MCF 10A (cell line): ENCODE measurements around the gene SARNP. TPM values are rescaled to one million over a fixed set of nuclear protein-coding genes. Genes with fewer than 3 reads are reported as not detected.
A peak's percentile ranks its signal among the peaks of the same experiment; 100 is the strongest.

Source experiments
- BruUV-seq: library from RNA; stranded (reverse); fragments of 400-500 nt; replicated peaks from 2 replicates; lab custom pipeline; 2021; lab: Mats Ljungman, UMichigan
- CTCF ChIA-PET: fragments of 300-600 bp; sonication (Branson Sonifier 250); formaldehyde crosslinking; extraction: SDS; loops from one replicate; lab custom pipeline; 2021; ENCODE audit warnings: antibody characterized with exemption, inconsistent platforms; lab: Yijun Ruan, JAX
- POLR2A ChIA-PET: fragments of 300-600, 350-650 bp; sonication (Branson Sonifier 250); formaldehyde crosslinking; extraction: SDS; loops from one replicate; lab custom pipeline; 2020; ENCODE audit warnings: antibody characterized with exemption, inconsistent platforms; lab: Yijun Ruan, JAX
- DNase-seq: peaks from one replicate; pipeline ENCODE4 v3.0.0-alpha.2; 2018; ENCODE audit not compliant: unreplicated experiment
- H3K27ac Mint-ChIP-seq: one replicate; pipeline ENCODE4 v1.8.0; 2022; ENCODE audit warnings: mild to moderate bottlenecking, low read depth, mixed read lengths; ENCODE audit not compliant: unreplicated experiment
- H3K27me3 Mint-ChIP-seq: one replicate; pipeline ENCODE4 v1.8.0; 2022; ENCODE audit warnings: mixed read lengths; ENCODE audit not compliant: insufficient read depth, unreplicated experiment
- H3K36me3 Mint-ChIP-seq: one replicate; pipeline ENCODE4 v1.8.0; 2022; ENCODE audit warnings: mild to moderate bottlenecking, moderate library complexity, mixed read lengths; ENCODE audit not compliant: insufficient read depth, unreplicated experiment
- H3K4me1 Mint-ChIP-seq: one replicate; pipeline ENCODE4 v1.8.0; 2022; ENCODE audit warnings: mixed read lengths; ENCODE audit not compliant: insufficient read depth, unreplicated experiment
- H3K4me3 Mint-ChIP-seq: one replicate; pipeline ENCODE4 v1.8.0; 2022; ENCODE audit warnings: mild to moderate bottlenecking, moderate library complexity, mixed read lengths; ENCODE audit not compliant: unreplicated experiment
- H3K9me3 Mint-ChIP-seq: one replicate; pipeline ENCODE4 v1.8.0; 2022; ENCODE audit warnings: mixed read lengths; ENCODE audit not compliant: unreplicated experiment
- intact Hi-C: fragments of 100-400 bp; cut with micrococcal nuclease; formaldehyde crosslinking; loops from 2 replicates; pipeline ENCODE4 v1.14.1; 2022
- total RNA-seq: library from RNA; stranded (reverse); gene quantifications from 2 replicates; pipeline ENCODE4 v1.2.3, GENCODE V29; 2022
- TF ChIP-seq, protein P1 (sequence below): fragments of 200-600 bp; IDR thresholded peaks from one replicate; pipeline ENCODE4 v1.8.0; 2022; ENCODE audit warnings: antibody characterized with exemption, mild to moderate bottlenecking; ENCODE audit not compliant: unreplicated experiment

The SARNP gene
- total RNA-seq, 1 experiment from 2014 or later: 61.1 TPM

DNA sequence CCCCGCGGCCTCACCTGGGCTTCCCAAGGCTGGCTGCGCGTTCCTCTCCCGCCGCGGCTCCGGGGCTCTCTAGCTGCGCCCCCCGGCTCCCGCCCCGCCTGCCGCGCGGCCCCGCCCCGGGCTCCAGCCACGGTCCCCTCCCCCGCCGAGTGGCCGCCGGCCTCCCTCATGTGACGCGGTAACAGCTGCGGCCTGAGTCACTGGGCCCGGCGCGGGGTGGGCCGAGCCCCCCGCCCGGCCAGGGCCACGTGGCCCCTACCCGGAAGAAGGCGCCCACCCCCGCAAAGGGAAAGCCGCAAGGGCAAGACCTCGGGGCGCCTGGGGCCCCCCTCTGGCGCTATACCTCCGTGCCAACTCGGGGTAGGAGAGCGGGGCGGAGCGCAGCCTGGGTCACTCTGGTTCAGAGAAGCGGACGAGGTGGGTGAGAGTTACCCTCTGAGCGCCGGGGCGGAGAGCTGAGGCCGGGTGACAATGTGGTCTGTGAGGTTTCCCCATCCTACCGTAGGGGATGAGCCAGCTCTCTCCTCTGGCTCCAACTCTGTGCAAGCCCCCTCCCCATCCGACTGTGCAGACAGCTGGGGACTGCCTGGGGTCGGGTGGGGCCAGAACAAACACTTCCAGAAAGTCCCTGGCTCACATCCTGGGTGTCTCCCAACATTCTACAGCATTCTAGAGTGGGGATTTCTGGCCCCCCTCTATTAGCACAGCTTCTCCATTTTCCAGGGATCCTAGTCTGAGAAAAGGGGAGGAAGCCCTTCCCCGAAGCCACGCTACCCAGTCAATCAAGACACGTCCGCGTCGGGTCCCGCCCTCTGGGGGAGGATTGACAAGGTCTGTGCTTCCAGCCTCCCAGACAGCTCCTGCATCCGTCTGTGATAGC lies 88.3 kb downstream of the SARNP start, which contains the start of gene CD63:
Gene CD63 (minus strand): TSS at position 71 of the 880 bp plus-strand sequence. CDS start 668 bp downstream, outside the sequence.
- no peaks in the 10 kb centered on the region for H3K9me3 Mint-ChIP-seq
- peak; percentile 93 for DNase-seq
- H3K4me3 Mint-ChIP-seq: peak within 1 kb of the TSS; percentile 76
- peaks cover 41% of the 10 kb centered on the region for H3K36me3 Mint-ChIP-seq
- intact Hi-C loops: loop anchor here (2.0 kb wide), 1 partner anchor 48 kb away; a partner anchor contains a TSS
- peak within 1 kb of the TSS; percentile 82 for H3K27ac Mint-ChIP-seq
- ChIA-PET CTCF (interaction anchor here (0.5 to 2.8 kb wide), 9 partner anchors 8 to 267 kb away, joined by 3 to 40 read pairs (median 3); partner anchors contain the start of gene BLOC1S1), POLR2A (interaction anchor here (0.7 to 3.1 kb wide), 23 partner anchors 9 to 1404 kb away, joined by 3 to 41 read pairs (median 5); partner anchors contain the start of genes BLOC1S1, COPZ1, DNAJC14 and ORMDL2)
- TF ChIP-seq, protein P1, sequence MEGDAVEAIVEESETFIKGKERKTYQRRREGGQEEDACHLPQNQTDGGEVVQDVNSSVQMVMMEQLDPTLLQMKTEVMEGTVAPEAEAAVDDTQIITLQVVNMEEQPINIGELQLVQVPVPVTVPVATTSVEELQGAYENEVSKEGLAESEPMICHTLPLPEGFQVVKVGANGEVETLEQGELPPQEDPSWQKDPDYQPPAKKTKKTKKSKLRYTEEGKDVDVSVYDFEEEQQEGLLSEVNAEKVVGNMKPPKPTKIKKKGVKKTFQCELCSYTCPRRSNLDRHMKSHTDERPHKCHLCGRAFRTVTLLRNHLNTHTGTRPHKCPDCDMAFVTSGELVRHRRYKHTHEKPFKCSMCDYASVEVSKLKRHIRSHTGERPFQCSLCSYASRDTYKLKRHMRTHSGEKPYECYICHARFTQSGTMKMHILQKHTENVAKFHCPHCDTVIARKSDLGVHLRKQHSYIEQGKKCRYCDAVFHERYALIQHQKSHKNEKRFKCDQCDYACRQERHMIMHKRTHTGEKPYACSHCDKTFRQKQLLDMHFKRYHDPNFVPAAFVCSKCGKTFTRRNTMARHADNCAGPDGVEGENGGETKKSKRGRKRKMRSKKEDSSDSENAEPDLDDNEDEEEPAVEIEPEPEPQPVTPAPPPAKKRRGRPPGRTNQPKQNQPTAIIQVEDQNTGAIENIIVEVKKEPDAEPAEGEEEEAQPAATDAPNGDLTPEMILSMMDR: no peak
- H3K27me3 Mint-ChIP-seq: no peaks in the 10 kb centered on the region
- peaks cover 22% of the 10 kb centered on the region for H3K4me1 Mint-ChIP-seq
- TSS peak; percentile 69 for BruUV-seq

DNA sequence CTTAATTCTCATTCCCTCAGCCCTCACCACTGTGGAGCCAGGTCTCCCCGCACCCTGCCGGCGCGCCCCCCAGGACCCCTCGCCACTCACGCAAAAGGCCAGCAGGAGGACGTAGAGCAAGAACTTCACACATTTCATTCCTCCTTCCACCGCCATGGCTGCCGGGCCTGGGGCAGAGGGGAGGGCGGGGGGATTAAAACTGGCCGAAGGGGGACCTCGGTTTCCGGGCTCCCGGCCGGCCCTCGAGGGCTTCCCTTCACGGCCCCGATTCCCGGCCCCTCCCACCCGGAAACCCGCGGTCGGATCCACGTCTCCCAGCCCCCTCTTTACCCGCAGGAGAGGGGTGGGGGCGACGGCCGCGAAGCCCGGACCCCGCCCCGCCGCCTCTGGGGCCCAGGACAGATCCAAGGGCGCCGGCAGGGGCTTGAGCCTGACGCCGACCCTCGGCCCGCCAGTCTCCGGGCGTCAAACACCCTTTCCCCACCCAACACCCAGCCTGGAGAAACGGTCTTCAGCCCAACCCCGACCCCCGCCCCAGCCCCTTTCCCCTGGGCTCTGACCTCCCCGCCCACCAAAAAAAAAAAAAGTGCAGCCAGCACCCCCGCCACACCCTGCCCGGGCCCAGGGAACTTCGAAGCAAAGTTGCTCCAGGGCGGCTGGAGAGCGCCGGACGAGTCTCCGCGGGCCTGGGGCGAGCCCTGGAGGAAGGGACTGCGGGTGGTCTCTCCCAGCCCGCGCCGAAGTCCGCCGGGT lies 89.2 kb downstream of the SARNP start:
- POLR2A ChIA-PET: interaction anchor here (1.0 to 3.1 kb wide), 14 partner anchors 11 to 1403 kb away, joined by 3 to 41 read pairs (median 8); partner anchors contain the start of genes BLOC1S1, COPZ1, ORMDL2 and PYM1
- BruUV-seq: no TSS peak
- no peaks in the 10 kb centered on the region for H3K27me3 Mint-ChIP-seq
- peak overlapping the region; percentile 82 for H3K27ac Mint-ChIP-seq
- TF ChIP-seq, protein P1: no peak
- H3K36me3 Mint-ChIP-seq: peaks cover 47% of the 10 kb centered on the region
- H3K9me3 Mint-ChIP-seq: no peaks in the 10 kb centered on the region
- intact Hi-C loops: loop anchor here (2.0 kb wide), 1 partner anchor 48 kb away; a partner anchor contains a TSS
- DNase-seq: peak; percentile 62
- H3K4me3 Mint-ChIP-seq: peak overlapping the region; percentile 76
- peaks cover 22% of the 10 kb centered on the region for H3K4me1 Mint-ChIP-seq
- CTCF ChIA-PET: interaction anchor here (0.7 to 2.8 kb wide), 2 partner anchors 12 to 137 kb away, joined by 3 to 40 read pairs; no protein-coding TSS in a partner anchor

DNA sequence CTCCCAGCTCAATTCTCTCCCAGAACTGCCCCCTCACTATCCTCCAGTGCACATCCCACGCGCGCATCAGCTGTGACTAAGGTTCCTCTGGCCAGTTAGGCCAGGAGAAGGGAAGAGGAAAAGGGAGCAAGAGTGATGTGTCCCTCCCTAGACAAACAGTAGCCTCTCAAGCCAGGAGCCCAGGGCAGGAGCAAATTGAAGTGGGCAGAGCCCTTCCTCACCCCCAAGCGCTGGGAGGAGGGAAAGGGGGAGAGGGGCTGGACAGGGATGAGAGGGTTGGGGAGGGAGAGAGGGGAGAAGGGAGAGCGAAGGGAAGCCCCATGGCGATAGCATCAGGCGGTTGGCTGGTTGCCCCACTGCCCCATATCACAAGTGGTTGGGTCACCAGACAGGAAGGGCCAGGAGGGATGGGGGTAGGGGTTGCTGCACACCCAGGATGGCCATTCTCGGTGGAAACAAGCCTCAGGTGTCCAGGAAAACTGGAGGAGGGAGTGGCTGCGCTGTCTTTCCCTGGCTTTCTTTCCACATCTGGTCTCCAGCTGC lies 89.8 kb downstream of the SARNP start:
- DNase-seq: peak; percentile 43
- H3K27me3 Mint-ChIP-seq: no peaks in the 10 kb centered on the region
- POLR2A ChIA-PET: interaction anchor here (1.5 to 2.4 kb wide), 2 partner anchors 11 to 205 kb away, joined by 5 to 11 read pairs; partner anchors contain the start of gene BLOC1S1
- TF ChIP-seq, protein P1: no peak
- CTCF ChIA-PET: interaction anchor here (0.7 kb wide), 2 partner anchors 28 to 138 kb away, joined by 3 to 5 read pairs; no protein-coding TSS in a partner anchor
- H3K4me1 Mint-ChIP-seq: peaks cover 22% of the 10 kb centered on the region
- intact Hi-C loops: loop anchor here (2.0 kb wide), 1 partner anchor 47 kb away; a partner anchor contains a TSS
- H3K27ac Mint-ChIP-seq: peak overlapping the region; percentile 66
- H3K9me3 Mint-ChIP-seq: no peaks in the 10 kb centered on the region
- peaks cover 48% of the 10 kb centered on the region for H3K36me3 Mint-ChIP-seq
- BruUV-seq: no TSS peak
- H3K4me3 Mint-ChIP-seq: peak overlapping the region; percentile 76
